H9 (cell line): ENCODE data around the gene QDPR. TPM values are rescaled to one million over a fixed set of nuclear protein-coding genes. Genes with fewer than 3 reads are reported as not detected.

Source experiments
- DNase-seq: peaks from one replicate; pipeline ENCODE4 v3.0.0-alpha.2; 2017
- H2AFZ ChIP-seq: one replicate; pipeline ENCODE4 v1.6.1; 2013; ENCODE audit warnings: mild to moderate bottlenecking, low read length, control low read depth, moderate library complexity
- H2AK5ac ChIP-seq: 2 replicates; pipeline ENCODE4 v1.6.1; 2013; ENCODE audit warnings: low read length, control low read depth, mixed read lengths; ENCODE audit not compliant: insufficient read length
- H2BK120ac ChIP-seq: one replicate; pipeline ENCODE4 v1.6.1; 2013; ENCODE audit warnings: low read depth, mild to moderate bottlenecking, low read length, control low read depth, inconsistent platforms; ENCODE audit not compliant: poor library complexity, severe bottlenecking
- H2BK12ac ChIP-seq: 2 replicates; pipeline ENCODE4 v1.6.1; 2013; ENCODE audit warnings: low read length, control low read depth, mixed read lengths, low read depth; ENCODE audit not compliant: insufficient read length
- H2BK15ac ChIP-seq: 2 replicates; pipeline ENCODE4 v1.6.1; 2013; ENCODE audit warnings: low read depth, low read length, control low read depth
- H2BK20ac ChIP-seq: one replicate; pipeline ENCODE4 v1.6.1; 2013; ENCODE audit warnings: low read depth, mild to moderate bottlenecking, low read length, control low read depth, inconsistent platforms; ENCODE audit not compliant: poor library complexity, severe bottlenecking
- H2BK5ac ChIP-seq: 2 replicates; pipeline ENCODE4 v1.6.1; 2013; ENCODE audit warnings: low read length, control low read depth, mixed read lengths; ENCODE audit not compliant: insufficient read length
- H3K14ac ChIP-seq: 2 replicates; pipeline ENCODE4 v1.6.1; 2013; ENCODE audit warnings: low read length, control low read depth; ENCODE audit not compliant: insufficient read depth
- H3K18ac ChIP-seq: 2 replicates; pipeline ENCODE4 v1.6.1; 2013; ENCODE audit warnings: low read depth, mild to moderate bottlenecking, mixed read lengths, low read length, control low read depth; ENCODE audit not compliant: insufficient read length
- H3K23ac ChIP-seq: 2 replicates; pipeline ENCODE4 v1.6.1; 2013; ENCODE audit warnings: low read length, control low read depth, mixed read lengths, low read depth; ENCODE audit not compliant: insufficient read length
- H3K23me2 ChIP-seq: 2 replicates; pipeline ENCODE4 v1.6.1; 2013; ENCODE audit warnings: low read depth, mild to moderate bottlenecking, mixed read lengths, low read length, control low read depth; ENCODE audit not compliant: insufficient read length, poor library complexity, severe bottlenecking
- H3K27ac ChIP-seq: 2 replicates; pipeline ENCODE4 v1.5.1; 2013; ENCODE audit warnings: low read length, control low read depth, mixed read lengths, low read depth; ENCODE audit not compliant: insufficient read length
- H3K27me3 ChIP-seq: 2 replicates; pipeline ENCODE4 v1.6.1; 2013; ENCODE audit warnings: low read length, control low read depth, inconsistent platforms; ENCODE audit not compliant: insufficient read depth
- H3K4ac ChIP-seq: 2 replicates; pipeline ENCODE4 v1.6.1; 2013; ENCODE audit warnings: low read depth, mild to moderate bottlenecking, control low read depth, inconsistent platforms, low read length, moderate library complexity
- H3K4me1 ChIP-seq: 2 replicates; pipeline ENCODE4 v1.6.1; 2013; ENCODE audit warnings: low read length, control low read depth, inconsistent platforms; ENCODE audit not compliant: insufficient read depth
- H3K4me2 ChIP-seq: 2 replicates; pipeline ENCODE4 v1.6.1; 2013; ENCODE audit warnings: low read length, control low read depth, mixed read lengths; ENCODE audit not compliant: insufficient read length, insufficient read depth
- H3K56ac ChIP-seq: 2 replicates; pipeline ENCODE4 v1.6.1; 2013; ENCODE audit warnings: low read depth, mild to moderate bottlenecking, mixed read lengths, low read length, control low read depth; ENCODE audit not compliant: insufficient read length
- H3K79me1 ChIP-seq: 2 replicates; pipeline ENCODE4 v1.6.1; 2013; ENCODE audit warnings: low read depth, mild to moderate bottlenecking, moderate library complexity, low read length, control low read depth, inconsistent platforms; ENCODE audit not compliant: insufficient read depth, poor library complexity, severe bottlenecking
- H3K79me2 ChIP-seq: 2 replicates; pipeline ENCODE4 v1.6.1; 2013; ENCODE audit warnings: low read length, control low read depth, inconsistent platforms; ENCODE audit not compliant: insufficient read depth
- H3K9ac ChIP-seq: 2 replicates; pipeline ENCODE4 v1.6.1; 2013; ENCODE audit warnings: low read length, control low read depth, mixed read lengths; ENCODE audit not compliant: insufficient read length; ENCODE audit errors: extremely low read depth
- H3K9me3 ChIP-seq: one replicate; pipeline ENCODE4 v1.6.1; 2013; ENCODE audit warnings: low read depth, low read length, inconsistent platforms; ENCODE audit not compliant: control insufficient read depth
- H3T11ph ChIP-seq: one replicate; pipeline ENCODE4 v1.6.1; 2013; ENCODE audit warnings: mild to moderate bottlenecking, low read length, control low read depth, inconsistent platforms
- H4K20me1 ChIP-seq: one replicate; pipeline ENCODE4 v1.6.1; 2013; ENCODE audit not compliant: control insufficient read depth, insufficient read length, insufficient read depth
- H4K5ac ChIP-seq: 2 replicates; pipeline ENCODE4 v1.6.1; 2013; ENCODE audit warnings: low read depth, mild to moderate bottlenecking, mixed read lengths, low read length, control low read depth; ENCODE audit not compliant: insufficient read length
- H4K8ac ChIP-seq: replicated peaks from 2 replicates; pipeline ENCODE4 v1.6.1; 2013; ENCODE audit warnings: low read length, control low read depth, mixed read lengths, low read depth; ENCODE audit not compliant: insufficient read length
- H4K91ac ChIP-seq: 2 replicates; pipeline ENCODE4 v1.6.1; 2013; ENCODE audit warnings: low read depth, mild to moderate bottlenecking, moderate library complexity, mixed read lengths, low read length, control low read depth; ENCODE audit not compliant: insufficient read length
- H3K27ac Mint-ChIP-seq, 3 experiments: 2 replicates in 2 of 3; 3 replicates in 1 of 3; pipeline ENCODE4 v1.8.0; 2020 to 2021; ENCODE audit warnings: mixed read lengths in 3 of 3, mild to moderate bottlenecking in 1 of 3, moderate library complexity in 1 of 3
- H3K27me3 Mint-ChIP-seq: 2 replicates; pipeline ENCODE4 v1.8.0; 2021; ENCODE audit warnings: low read depth, mild to moderate bottlenecking, moderate library complexity, mixed read lengths
- H3K36me3 Mint-ChIP-seq, 3 experiments: 2 replicates in 2 of 3; 3 replicates in 1 of 3; pipeline ENCODE4 v1.8.0; 2020 to 2021; ENCODE audit warnings: low read depth in 3 of 3, mixed read lengths in 3 of 3; ENCODE audit not compliant: insufficient read depth in 1 of 3
- H3K4me1 Mint-ChIP-seq, 2 experiments: 2 replicates each; pipeline ENCODE4 v1.8.0; 2020; ENCODE audit warnings: mixed read lengths in 2 of 2
- H3K4me3 Mint-ChIP-seq, 2 experiments: 2 replicates in 1 of 2; 3 replicates in 1 of 2; pipeline ENCODE4 v1.8.0; 2020 to 2021; ENCODE audit warnings: mild to moderate bottlenecking in 2 of 2, mixed read lengths in 2 of 2, moderate library complexity in 1 of 2
- H3K9me3 Mint-ChIP-seq, 2 experiments: 2 replicates in 1 of 2; 3 replicates in 1 of 2; pipeline ENCODE4 v1.8.0; 2020; ENCODE audit warnings: mild to moderate bottlenecking in 2 of 2, mixed read lengths in 2 of 2, moderate library complexity in 1 of 2
- CTCF ChIP-seq: fragments of 200-600 bp; sonication (generic); conservative IDR thresholded peaks from 3 replicates; pipeline ENCODE4 v1.8.0; 2021; ENCODE audit warnings: antibody characterized with exemption, mild to moderate bottlenecking
- WGBS: extraction: QIAGEN DNeasy Blood & Tissue Kit; methylation state at CpG from one replicate; pipeline ENCODE4 v1.1.7; 2013; ENCODE audit warnings: missing lambda C conversion rate, low lambda C conversion rate, mixed read lengths; ENCODE audit not compliant: insufficient read length; ENCODE audit errors: extremely low coverage; 5-methylcytosine and 5-hydroxymethylcytosine counted together
- total RNA-seq: library from RNA; stranded (reverse); gene quantifications from 2 replicates; pipeline ENCODE4 v1.2.1, GENCODE V29; 2021

Gene QDPR
- total RNA-seq, 1 experiment from 2014 or later, result 23.5 TPM

GRCh38 chr4:17554568-17554967 lies 42.7 kb upstream of the QDPR start:
- H3K9me3 Mint-ChIP-seq, result no peaks in the 10 kb centered on the region
- WGBS, result no CpG with 5 or more reads among the region's 4 CpGs
- Histone ChIP-seq H3K27ac (no peak overlapping the region), H3K23ac (no peak overlapping the region), H2BK5ac (no peak overlapping the region), H4K91ac (no peak overlapping the region), H2BK120ac (no peak overlapping the region), H3K23me2 (no peaks in the 10 kb centered on the region), H2BK12ac (no peak overlapping the region), H4K5ac (no peak overlapping the region), H2BK15ac (no peak overlapping the region), H4K8ac (no peak overlapping the region), H3K79me2 (no peaks in the 10 kb centered on the region), H3K14ac (no peak overlapping the region), H3K79me1 (no peaks in the 10 kb centered on the region), H3K9ac (no peak overlapping the region), H3K27me3 (no peaks in the 10 kb centered on the region), H4K20me1 (no peaks in the 10 kb centered on the region), H2AFZ (no peak overlapping the region), H2AK5ac (no peak overlapping the region), H3K4ac (no peak overlapping the region), H3K9me3 (no peaks in the 10 kb centered on the region), H2BK20ac (no peak overlapping the region), H3K18ac (no peak overlapping the region), H3K4me1 (no peaks in the 10 kb centered on the region), H3K4me2 (no peak overlapping the region), H3T11ph (no peak overlapping the region), H3K56ac (no peak overlapping the region)
- no peaks in the 10 kb centered on the region for H3K4me1 Mint-ChIP-seq
- H3K4me3 Mint-ChIP-seq, result no peak overlapping the region
- no peak for TF ChIP-seq CTCF
- peaks cover 24% of the 10 kb centered on the region for H3K27me3 Mint-ChIP-seq
- no peak for DNase-seq
- H3K36me3 Mint-ChIP-seq, result no peaks in the 10 kb centered on the region
- no peak overlapping the region for H3K27ac Mint-ChIP-seq
